Coronary artery (tissue), 2 donors: ENCODE results near the gene ZSWIM9.

Source experiments
- DNase-seq: peaks from one replicate; pipeline ENCODE4 v3.0.0-alpha.2; 2017; ENCODE audit warnings: low spot score
- H3K27ac ChIP-seq, 2 donors: fragments of 200-600 bp; sonication (generic); one replicate each; pipeline ENCODE4 v1.5.1; 2016 to 2019
- H3K4me3 ChIP-seq: fragments of 200-600 bp; sonication (generic); 2 replicates; pipeline ENCODE4 v1.5.1; 2016; ENCODE audit warnings: mild to moderate bottlenecking, moderate library complexity
- CTCF ChIP-seq: fragments of 200-600 bp; sonication (generic); IDR thresholded peaks from one replicate; pipeline ENCODE4 v1.5.1; 2019; ENCODE audit warnings: antibody characterized with exemption

ZSWIM9 gene

GRCh38 chr19:48149430-48149829 lies 21.1 kb upstream of the ZSWIM9 start:
- TF ChIP-seq CTCF = no peak
- DNase-seq = no peak
- Histone ChIP-seq H3K27ac (no peak overlapping the region), H3K4me3 (no peak overlapping the region)

- Histone ChIP-seq H3K4me3 (no peak overlapping the region), H3K27ac (peak overlapping the region in 1 of 2 donors; percentile 31)
- TF ChIP-seq CTCF = peak; percentile 75
- no peak for DNase-seq
These were observed 17.9 kb upstream of the ZSWIM9 start for GRCh38 chr19:48152551-48152950.

GRCh38 chr19:48154003-48154402 lies 16.5 kb upstream of the ZSWIM9 start:
- TF ChIP-seq CTCF = no peak
- no peak for DNase-seq
- H3K27ac ChIP-seq = peak overlapping the region in 1 of 2 donors; percentile 20
- H3K4me3 ChIP-seq = no peak overlapping the region

- no peak for TF ChIP-seq CTCF
- H3K27ac ChIP-seq = no peak overlapping the region
- no peak overlapping the region for H3K4me3 ChIP-seq
- no peak for DNase-seq
These were observed 12.2 kb upstream of the ZSWIM9 start for GRCh38 chr19:48158210-48158790.

GRCh38 chr19:48168689-48169088 lies 1.8 kb upstream of the ZSWIM9 start:
- TF ChIP-seq CTCF = no peak
- Histone ChIP-seq H3K27ac (no peak overlapping the region), H3K4me3 (no peak overlapping the region)
- no peak for DNase-seq

- DNase-seq = peak; percentile 79
- no peak for TF ChIP-seq CTCF
- Histone ChIP-seq H3K27ac (peak overlapping the region; percentile 76 to 96), H3K4me3 (peak overlapping the region; percentile 86)
These were observed 922 bp upstream of the ZSWIM9 start for GRCh38 chr19:48169578-48169938.

GRCh38 chr19:48170817-48171347 lies 402 bp downstream of the ZSWIM9 start:
- TF ChIP-seq CTCF = no peak
- Histone ChIP-seq H3K27ac (peak overlapping the region; percentile 76 to 96), H3K4me3 (peak overlapping the region; percentile 86)
- DNase-seq = no peak
